ENCODE measurements around the gene CCDC43. TPM values are rescaled to one million over a fixed set of nuclear protein-coding genes. Genes with fewer than 3 reads are reported as not detected.

Gene CCDC43
- total RNA-seq, 6 donors from 2014 or later = 11.5 to 26.2 (median 17.0) TPM

DNA sequence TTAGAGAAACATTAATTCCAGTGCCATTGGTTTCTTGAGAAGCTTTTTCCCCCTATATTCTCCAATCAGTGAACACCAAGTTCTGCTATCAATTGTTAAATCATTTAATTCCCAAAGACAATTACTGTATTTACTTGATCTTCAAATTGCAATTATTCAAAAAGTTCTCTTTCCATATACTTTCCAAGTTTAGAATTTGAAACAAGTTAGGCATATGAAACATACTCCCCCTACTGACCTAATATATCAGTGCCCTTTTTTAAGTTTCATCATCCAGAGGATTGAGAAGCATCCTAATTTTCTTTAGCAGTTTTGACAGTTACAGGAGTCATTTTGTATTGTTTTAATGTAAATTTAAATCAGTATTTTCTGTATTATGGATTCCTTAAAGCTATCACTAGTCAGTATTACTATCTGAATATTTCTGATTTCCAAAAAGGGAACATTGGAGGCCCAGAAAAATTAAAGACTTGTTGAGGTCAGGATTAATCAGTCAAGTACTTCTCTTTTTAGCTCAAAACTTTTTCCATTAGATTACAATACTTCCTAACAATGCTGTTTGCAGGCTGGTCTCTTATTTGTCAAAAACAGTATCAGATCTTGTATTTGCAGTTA is 17.0 kb downstream of the CCDC43 start:
- no peak overlapping the region for H3K27ac ChIP-seq
- no peaks in the 10 kb centered on the region for H3K4me1 ChIP-seq
- TF ChIP-seq POLR2A (IDR thresholded peaks at IDR 0.05) (no peak), EP300 (IDR thresholded peaks at IDR 0.05) (no peak), POLR2AphosphoS5 (IDR thresholded peaks at IDR 0.05) (no peak)
- TF ChIP-seq, protein P1, sequence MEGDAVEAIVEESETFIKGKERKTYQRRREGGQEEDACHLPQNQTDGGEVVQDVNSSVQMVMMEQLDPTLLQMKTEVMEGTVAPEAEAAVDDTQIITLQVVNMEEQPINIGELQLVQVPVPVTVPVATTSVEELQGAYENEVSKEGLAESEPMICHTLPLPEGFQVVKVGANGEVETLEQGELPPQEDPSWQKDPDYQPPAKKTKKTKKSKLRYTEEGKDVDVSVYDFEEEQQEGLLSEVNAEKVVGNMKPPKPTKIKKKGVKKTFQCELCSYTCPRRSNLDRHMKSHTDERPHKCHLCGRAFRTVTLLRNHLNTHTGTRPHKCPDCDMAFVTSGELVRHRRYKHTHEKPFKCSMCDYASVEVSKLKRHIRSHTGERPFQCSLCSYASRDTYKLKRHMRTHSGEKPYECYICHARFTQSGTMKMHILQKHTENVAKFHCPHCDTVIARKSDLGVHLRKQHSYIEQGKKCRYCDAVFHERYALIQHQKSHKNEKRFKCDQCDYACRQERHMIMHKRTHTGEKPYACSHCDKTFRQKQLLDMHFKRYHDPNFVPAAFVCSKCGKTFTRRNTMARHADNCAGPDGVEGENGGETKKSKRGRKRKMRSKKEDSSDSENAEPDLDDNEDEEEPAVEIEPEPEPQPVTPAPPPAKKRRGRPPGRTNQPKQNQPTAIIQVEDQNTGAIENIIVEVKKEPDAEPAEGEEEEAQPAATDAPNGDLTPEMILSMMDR (IDR thresholded peaks at IDR 0.05) = peak in 5 of 6 experiments; percentile 25 to 36 (median 27)
- no peaks in the 10 kb centered on the region for H3K27me3 ChIP-seq
- no peak for DNase-seq
- no peaks in the 10 kb centered on the region for H3K9me3 ChIP-seq
- H3K36me3 ChIP-seq = peaks cover 0 to under 1% (median 0%) of the 10 kb centered on the region in 4 donors
- ATAC-seq (ENCODE audit: low FRiP score in 2 of 2) = no peak
- no peak overlapping the region for H3K4me3 ChIP-seq

GRCh38 chr17:44666006-44666405 is 23.6 kb downstream of the CCDC43 start:
- no peak for ATAC-seq (ENCODE audit: low FRiP score in 2 of 2)
- TF ChIP-seq POLR2AphosphoS5 (IDR thresholded peaks at IDR 0.05) = no peak
- no peak for TF ChIP-seq EP300 (IDR thresholded peaks at IDR 0.05)
- TF ChIP-seq POLR2A (IDR thresholded peaks at IDR 0.05) = no peak
- TF ChIP-seq, protein P1 (IDR thresholded peaks at IDR 0.05) = no peak
- Histone ChIP-seq H3K27me3 (no peaks in the 10 kb centered on the region), H3K36me3 (no peaks in the 10 kb centered on the region), H3K4me1 (no peaks in the 10 kb centered on the region), H3K4me3 (no peak overlapping the region), H3K9me3 (no peaks in the 10 kb centered on the region), H3K27ac (no peak overlapping the region)
- DNase-seq = no peak
- 84 to 88% methylated on average over 1 of the region's 1 CpG for WGBS, 2 donors

GRCh38 chr17:44664867-44665266 is 24.7 kb downstream of the CCDC43 start:
- Histone ChIP-seq H3K27ac (no peak overlapping the region), H3K36me3 (no peaks in the 10 kb centered on the region), H3K4me1 (no peaks in the 10 kb centered on the region), H3K9me3 (no peaks in the 10 kb centered on the region), H3K4me3 (no peak overlapping the region), H3K27me3 (no peaks in the 10 kb centered on the region)
- TF ChIP-seq POLR2AphosphoS5 (IDR thresholded peaks at IDR 0.05) (no peak), POLR2A (IDR thresholded peaks at IDR 0.05) (no peak), EP300 (IDR thresholded peaks at IDR 0.05) (no peak)
- TF ChIP-seq, protein P1 (IDR thresholded peaks at IDR 0.05) = no peak
- ATAC-seq (ENCODE audit: low FRiP score in 2 of 2) = no peak
- 91 to 97% methylated on average over 1 of the region's 1 CpG for WGBS, 2 donors
- no peak for DNase-seq

DNA sequence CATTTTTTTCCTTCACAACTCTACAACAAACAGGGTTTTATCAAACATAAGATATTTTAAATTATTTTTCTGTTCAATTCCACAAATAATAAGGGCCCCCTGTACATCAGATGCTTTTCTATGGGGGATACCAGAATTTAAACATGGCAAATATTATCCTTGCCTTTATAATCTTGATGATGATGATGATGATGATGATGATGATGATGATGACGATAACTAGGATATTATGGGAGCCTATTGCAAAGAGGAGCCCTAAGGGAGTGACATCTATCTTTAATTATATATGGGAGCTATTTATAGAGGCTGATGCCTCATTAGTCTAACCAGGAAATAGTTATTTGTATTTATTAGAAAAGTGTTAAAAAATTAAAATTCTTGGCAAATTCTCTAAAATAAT is 26.5 kb downstream of the CCDC43 start:
- Histone ChIP-seq H3K4me3 (no peak overlapping the region), H3K9me3 (no peaks in the 10 kb centered on the region), H3K27ac (no peak overlapping the region), H3K27me3 (no peaks in the 10 kb centered on the region), H3K36me3 (no peaks in the 10 kb centered on the region), H3K4me1 (no peaks in the 10 kb centered on the region)
- 72 to 73% methylated on average over 1 of the region's 1 CpG for WGBS, 2 donors
- DNase-seq = no peak
- no peak for TF ChIP-seq POLR2A (IDR thresholded peaks at IDR 0.05)
- no peak for TF ChIP-seq POLR2AphosphoS5 (IDR thresholded peaks at IDR 0.05)
- no peak for TF ChIP-seq EP300 (IDR thresholded peaks at IDR 0.05)
- TF ChIP-seq, protein P1 (IDR thresholded peaks at IDR 0.05) = no peak
- no peak for ATAC-seq (ENCODE audit: low FRiP score in 2 of 2)

GRCh38 chr17:44661835-44662234 is 27.7 kb downstream of the CCDC43 start:
- no peaks in the 10 kb centered on the region for H3K36me3 ChIP-seq
- 96 to 100% methylated on average over 2 of the region's 2 CpGs for WGBS, 2 donors

More at GRCh38 chr17:44661835-44662234, 27.7 kb downstream of the CCDC43 start:
- no peak overlapping the region for H3K4me3 ChIP-seq
- DNase-seq = no peak
- no peak for ATAC-seq (ENCODE audit: low FRiP score in 2 of 2)
- H3K27me3 ChIP-seq = peaks cover 0 to 6% (median 2%) of the 10 kb centered on the region in 4 donors
- H3K9me3 ChIP-seq = no peaks in the 10 kb centered on the region
- TF ChIP-seq EP300 (IDR thresholded peaks at IDR 0.05) = no peak
- no peak for TF ChIP-seq POLR2A (IDR thresholded peaks at IDR 0.05)
- TF ChIP-seq, protein P1 (IDR thresholded peaks at IDR 0.05) = no peak
- TF ChIP-seq POLR2AphosphoS5 (IDR thresholded peaks at IDR 0.05) = no peak
- H3K27ac ChIP-seq = no peak overlapping the region
- peaks cover 0 to 5% (median 2%) of the 10 kb centered on the region in 4 donors for H3K4me1 ChIP-seq

All from upper lobe of left lung (tissue), 6 donors.